ENCODE measurements around the gene STYXL1.
A peak's percentile ranks its signal among the peaks of the same experiment; 100 is the strongest.

STYXL1 gene

GRCh38 chr7:75971961-75972763 is 75.6 kb downstream of the STYXL1 start:
- no peak for DNase-seq

- DNase-seq, result no peak
Observed at GRCh38 chr7:75971309-75971960, 76.4 kb downstream of the STYXL1 start.

GRCh38 chr7:75969704-75970498 is 77.9 kb downstream of the STYXL1 start:
- DNase-seq, result no peak

- no peak for DNase-seq
Observed at GRCh38 chr7:75969182-75969581, 78.6 kb downstream of the STYXL1 start.

GRCh38 chr7:75968561-75969001 is 79.2 kb downstream of the STYXL1 start:
- no peak for DNase-seq

GRCh38 chr7:75968012-75968411 is 79.8 kb downstream of the STYXL1 start:
- no peak for DNase-seq

- DNase-seq, result peak; percentile 87
Observed at GRCh38 chr7:75967487-75967997, 80.3 kb downstream of the STYXL1 start.

GRCh38 chr7:75967055-75967454 is 80.7 kb downstream of the STYXL1 start:
- no peak for DNase-seq

GRCh38 chr7:75966190-75966961 is 81.4 kb downstream of the STYXL1 start:
- peak; percentile 91 for DNase-seq

- no peak for DNase-seq
Observed at GRCh38 chr7:75965617-75966016, 82.2 kb downstream of the STYXL1 start.

- no peak for DNase-seq
Observed at GRCh38 chr7:75963381-75963995, 84.3 kb downstream of the STYXL1 start.

- no peak for DNase-seq
Observed at GRCh38 chr7:75962607-75963380, 85.0 kb downstream of the STYXL1 start.

- DNase-seq, result peak; percentile 22
Observed at GRCh38 chr7:75961218-75961617, 86.6 kb downstream of the STYXL1 start.

GRCh38 chr7:75960372-75960771 is 87.4 kb downstream of the STYXL1 start:
- no peak for DNase-seq

- DNase-seq, result no peak
Observed at GRCh38 chr7:75958802-75959543, 88.8 kb downstream of the STYXL1 start.

- DNase-seq, result no peak
Observed at GRCh38 chr7:75957021-75957736, 90.6 kb downstream of the STYXL1 start.

GRCh38 chr7:75955331-75955955 is 92.4 kb downstream of the STYXL1 start:
- no peak for DNase-seq

- no peak for DNase-seq
Observed at GRCh38 chr7:75953931-75954330, 93.9 kb downstream of the STYXL1 start.

- no peak for DNase-seq
Observed at GRCh38 chr7:75953431-75953830, 94.4 kb downstream of the STYXL1 start.
